Mesodermal cell (in vitro differentiated cells): ENCODE data around the gene SLC39A9.

Experiments used
- H3K27ac ChIP-seq: 2 replicates; pipeline ENCODE4 v1.7.0; 2013; ENCODE audit warnings: mild to moderate bottlenecking, low read depth, low read length, moderate library complexity; ENCODE audit not compliant: severe bottlenecking
- H3K36me3 ChIP-seq: 2 replicates; pipeline ENCODE4 v1.7.1; 2013; ENCODE audit warnings: mild to moderate bottlenecking, low read length, moderate library complexity; ENCODE audit not compliant: control insufficient read depth, insufficient read depth
- H3K4me1 ChIP-seq: one replicate; pipeline ENCODE4 v1.7.1; 2013; ENCODE audit warnings: mild to moderate bottlenecking, low read length; ENCODE audit not compliant: insufficient read depth, control insufficient read depth, poor library complexity, severe bottlenecking
- H3K4me3 ChIP-seq: 2 replicates; pipeline ENCODE4 v1.7.0; 2013; ENCODE audit warnings: low read length, control low read depth, mild to moderate bottlenecking; ENCODE audit not compliant: insufficient read depth, poor library complexity, severe bottlenecking; ENCODE audit errors: extremely low read depth
- H3K9me3 ChIP-seq: 2 replicates; pipeline ENCODE4 v1.7.1; 2013; ENCODE audit warnings: mild to moderate bottlenecking, low read length, moderate library complexity; ENCODE audit not compliant: control insufficient read depth
- WGBS, 2 experiments: methylation state at CpG; one replicate each; pipeline ENCODE4 v1.1.5; 2013; ENCODE audit warnings: missing lambda C conversion rate in 2 of 2; ENCODE audit not compliant: insufficient coverage in 2 of 2; 5-methylcytosine and 5-hydroxymethylcytosine counted together

SLC39A9 gene

DNA sequence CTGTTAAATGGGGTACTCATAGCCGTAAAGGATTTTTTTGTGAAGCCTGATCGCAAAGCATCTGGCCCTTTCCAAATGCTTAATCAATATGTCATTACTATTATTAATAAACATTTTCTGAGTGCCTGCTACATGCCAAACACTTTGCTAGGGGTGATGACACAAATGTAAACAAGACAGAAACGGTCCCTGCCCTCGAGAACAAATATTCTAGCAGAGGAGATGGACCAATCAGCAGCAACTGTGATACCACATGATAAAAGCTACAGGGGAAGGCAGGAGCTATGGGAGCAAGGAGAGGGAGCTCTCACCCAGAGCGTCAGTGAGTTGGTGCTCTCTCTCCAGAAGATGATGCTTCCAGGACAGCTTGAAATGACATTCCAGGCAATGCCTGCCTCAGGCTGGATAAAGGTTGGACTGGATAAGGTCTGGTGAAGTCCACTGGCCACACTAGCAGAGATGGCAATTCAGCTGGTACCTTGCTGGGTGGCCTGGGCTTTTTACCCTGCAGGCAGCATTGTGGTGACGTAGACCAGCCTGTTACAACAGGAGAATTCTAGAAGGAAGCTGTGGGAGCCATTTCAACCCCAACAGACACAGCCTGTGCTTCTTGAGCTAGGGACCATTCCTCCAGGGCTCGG, 41.5 kb upstream of the SLC39A9 start:
- no peaks in the 10 kb centered on the region for H3K4me1 ChIP-seq
- 90 to 94% methylated on average over 3 to 5 of the region's 7 CpGs for WGBS, 2 experiments
- H3K9me3 ChIP-seq: no peaks in the 10 kb centered on the region
- H3K4me3 ChIP-seq: no peak overlapping the region
- H3K27ac ChIP-seq: no peak overlapping the region
- no peaks in the 10 kb centered on the region for H3K36me3 ChIP-seq

GRCh38 chr14:69357544-69358200, 40.8 kb upstream of the SLC39A9 start:
- H3K36me3 ChIP-seq: no peaks in the 10 kb centered on the region
- 94 to 95% methylated on average over 6 to 7 of the region's 7 CpGs for WGBS, 2 experiments
- no peak overlapping the region for H3K27ac ChIP-seq
- no peak overlapping the region for H3K4me3 ChIP-seq
- no peaks in the 10 kb centered on the region for H3K4me1 ChIP-seq
- H3K9me3 ChIP-seq: no peaks in the 10 kb centered on the region

DNA sequence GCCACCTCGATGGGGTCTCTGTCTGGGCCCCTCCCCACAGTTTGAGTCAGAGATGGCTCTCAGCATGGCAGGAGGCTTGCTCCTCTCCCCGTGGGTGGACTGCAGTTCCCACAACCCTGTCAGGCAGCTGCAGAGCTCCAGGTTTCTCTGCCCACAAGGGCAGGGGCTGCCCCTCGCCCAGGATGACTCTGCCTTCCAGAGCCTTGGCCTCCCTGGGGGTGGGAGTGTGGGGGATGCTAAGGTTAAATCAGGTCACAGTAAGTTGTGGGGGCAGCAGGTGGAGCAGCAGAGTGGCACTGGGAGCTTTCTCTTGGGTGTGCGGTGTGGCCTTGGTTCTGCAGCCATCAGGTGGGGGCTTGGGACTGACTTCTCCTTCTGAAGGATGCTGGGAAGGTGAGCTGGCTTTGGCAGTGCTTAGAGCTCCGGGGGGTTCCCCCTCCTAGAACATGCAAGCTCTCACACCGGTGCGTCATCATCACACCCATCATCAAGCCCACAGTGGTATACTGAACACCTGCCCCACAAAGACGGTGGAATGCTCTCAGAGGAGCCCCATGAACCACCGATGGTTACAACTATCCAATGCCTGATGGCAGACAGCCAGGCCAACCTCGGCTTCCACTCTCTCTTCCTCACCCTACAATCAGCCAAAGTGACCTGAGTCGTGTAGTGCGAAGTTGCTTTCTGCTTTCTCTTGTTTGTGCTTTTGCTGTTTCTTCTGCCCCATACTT, 40.1 kb upstream of the SLC39A9 start:
- H3K36me3 ChIP-seq: no peaks in the 10 kb centered on the region
- H3K4me3 ChIP-seq: no peak overlapping the region
- H3K9me3 ChIP-seq: no peaks in the 10 kb centered on the region
- no peak overlapping the region for H3K27ac ChIP-seq
- no peaks in the 10 kb centered on the region for H3K4me1 ChIP-seq
- 85 to 93% methylated on average over 11 of the region's 12 CpGs for WGBS, 2 experiments

- no peaks in the 10 kb centered on the region for H3K36me3 ChIP-seq
- WGBS, 2 experiments: 90 to 100% methylated on average over 2 of the region's 3 CpGs
- no peak overlapping the region for H3K4me3 ChIP-seq
- H3K4me1 ChIP-seq: no peaks in the 10 kb centered on the region
- H3K9me3 ChIP-seq: no peaks in the 10 kb centered on the region
- H3K27ac ChIP-seq: no peak overlapping the region
These were observed 39.5 kb upstream of the SLC39A9 start for GRCh38 chr14:69358966-69359365.

DNA sequence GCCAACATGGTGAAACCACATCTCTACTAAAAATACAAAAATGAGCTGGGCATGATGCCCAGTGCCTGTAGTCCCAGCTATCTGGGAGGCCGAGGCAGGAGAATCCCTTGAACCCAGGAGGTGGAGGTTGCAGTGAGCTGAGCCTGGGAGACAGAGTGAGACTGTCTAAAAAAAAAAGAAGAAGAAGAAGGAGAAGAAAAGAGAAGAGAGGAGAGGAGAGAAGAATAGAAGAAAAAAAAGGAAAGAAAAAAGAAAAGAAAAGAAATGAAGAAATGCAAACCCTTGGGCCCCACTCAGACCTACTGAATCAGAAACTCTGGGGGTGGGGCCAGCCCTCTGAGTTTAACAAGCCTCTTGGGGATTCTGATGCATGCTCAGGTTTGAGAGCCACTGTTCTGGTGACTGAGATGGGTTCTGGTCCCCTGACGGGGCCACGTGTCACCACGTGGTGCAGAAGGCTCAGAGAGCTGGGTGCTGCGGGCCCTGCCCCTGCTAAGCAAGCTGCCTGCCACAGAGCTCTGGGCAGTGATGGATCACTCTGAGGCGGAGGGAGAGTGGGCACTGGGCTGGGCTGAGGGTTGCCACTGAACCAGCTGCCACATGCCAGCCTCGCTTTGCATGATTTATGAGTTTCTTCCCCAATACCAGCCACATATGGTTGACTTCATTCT, 37.9 kb upstream of the SLC39A9 start:
- H3K4me3 ChIP-seq: no peak overlapping the region
- no peak overlapping the region for H3K27ac ChIP-seq
- WGBS, 2 experiments: 90 to 91% methylated on average over 7 of the region's 7 CpGs
- no peaks in the 10 kb centered on the region for H3K9me3 ChIP-seq
- no peaks in the 10 kb centered on the region for H3K4me1 ChIP-seq
- no peaks in the 10 kb centered on the region for H3K36me3 ChIP-seq

DNA sequence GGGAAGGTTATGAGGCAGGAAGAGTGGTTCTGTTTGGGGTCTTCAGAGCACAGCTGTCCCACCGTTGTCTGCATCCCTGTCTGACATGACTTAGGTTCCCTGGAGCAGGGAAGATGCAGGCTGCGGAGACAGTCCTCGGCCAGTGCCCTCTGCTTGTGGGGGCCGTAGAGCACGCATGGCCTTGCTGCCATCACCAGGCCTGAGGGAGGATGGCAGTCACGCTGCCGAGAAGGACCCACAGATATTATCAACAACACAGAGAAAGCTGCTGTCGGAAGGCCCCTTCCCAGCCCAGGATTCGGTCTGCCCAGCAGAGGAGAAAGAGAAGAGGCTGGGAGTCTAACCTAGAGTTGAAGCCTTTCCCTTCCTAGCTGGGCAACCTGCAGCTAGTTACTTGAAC, 35.4 kb upstream of the SLC39A9 start:
- no peaks in the 10 kb centered on the region for H3K4me1 ChIP-seq
- no peaks in the 10 kb centered on the region for H3K36me3 ChIP-seq
- no peaks in the 10 kb centered on the region for H3K9me3 ChIP-seq
- 37 to 58% methylated on average over 4 to 5 of the region's 9 CpGs for WGBS, 2 experiments
- H3K4me3 ChIP-seq: no peak overlapping the region
- H3K27ac ChIP-seq: no peak overlapping the region

GRCh38 chr14:69363964-69364363, 34.5 kb upstream of the SLC39A9 start:
- Histone ChIP-seq H3K4me3 (no peak overlapping the region), H3K4me1 (no peaks in the 10 kb centered on the region), H3K9me3 (no peaks in the 10 kb centered on the region), H3K27ac (no peak overlapping the region), H3K36me3 (no peaks in the 10 kb centered on the region)
- WGBS, 2 experiments: 88 to 95% methylated on average over 4 of the region's 4 CpGs

DNA sequence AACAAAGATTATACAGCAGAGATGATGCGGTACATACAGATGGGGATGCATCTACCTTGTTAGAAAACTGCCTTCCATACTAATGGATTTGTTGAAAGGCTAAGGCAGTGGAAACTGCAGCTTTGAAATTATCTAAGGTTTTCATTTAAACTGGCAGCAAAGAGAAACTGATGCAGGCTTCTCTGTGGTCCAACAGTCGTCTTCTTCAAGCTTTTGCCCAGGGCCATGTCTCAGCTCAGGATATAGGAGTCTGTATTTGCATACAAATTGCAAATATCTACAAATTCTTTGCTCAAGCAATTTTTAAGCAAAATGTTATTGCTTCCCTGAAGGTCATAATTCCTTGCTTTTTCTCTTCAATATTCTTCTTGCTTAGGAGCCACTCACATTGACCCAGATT, 34.1 kb upstream of the SLC39A9 start:
- Histone ChIP-seq H3K27ac (no peak overlapping the region), H3K36me3 (peaks cover 4% of the 10 kb centered on the region), H3K4me1 (no peaks in the 10 kb centered on the region), H3K9me3 (no peaks in the 10 kb centered on the region), H3K4me3 (no peak overlapping the region)
- 100% methylated on average over 1 of the region's 2 CpGs for WGBS, 2 experiments

DNA sequence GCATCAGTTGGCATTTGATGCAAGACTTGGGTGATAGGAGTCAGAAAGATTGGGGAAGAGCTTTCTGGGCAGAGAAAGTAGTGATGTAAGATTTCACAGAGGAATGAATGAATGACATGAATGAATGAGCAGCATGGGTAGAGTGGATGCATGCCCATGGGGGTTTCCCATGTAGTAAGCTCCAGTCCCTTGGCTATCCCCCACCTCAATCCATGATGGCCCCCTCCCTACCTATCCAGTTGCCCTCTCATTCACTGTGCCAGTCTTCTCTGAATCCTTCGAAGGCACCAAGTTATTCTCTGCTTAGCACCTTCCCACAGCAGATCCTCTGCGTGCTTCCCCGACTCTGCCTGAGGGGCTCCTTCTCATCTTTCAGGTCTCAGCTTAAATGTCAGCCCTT, 32.4 kb upstream of the SLC39A9 start:
- Histone ChIP-seq H3K4me1 (no peaks in the 10 kb centered on the region), H3K36me3 (peaks cover 6% of the 10 kb centered on the region), H3K9me3 (no peaks in the 10 kb centered on the region), H3K4me3 (no peak overlapping the region), H3K27ac (no peak overlapping the region)
- 72 to 79% methylated on average over 3 of the region's 3 CpGs for WGBS, 2 experiments

DNA sequence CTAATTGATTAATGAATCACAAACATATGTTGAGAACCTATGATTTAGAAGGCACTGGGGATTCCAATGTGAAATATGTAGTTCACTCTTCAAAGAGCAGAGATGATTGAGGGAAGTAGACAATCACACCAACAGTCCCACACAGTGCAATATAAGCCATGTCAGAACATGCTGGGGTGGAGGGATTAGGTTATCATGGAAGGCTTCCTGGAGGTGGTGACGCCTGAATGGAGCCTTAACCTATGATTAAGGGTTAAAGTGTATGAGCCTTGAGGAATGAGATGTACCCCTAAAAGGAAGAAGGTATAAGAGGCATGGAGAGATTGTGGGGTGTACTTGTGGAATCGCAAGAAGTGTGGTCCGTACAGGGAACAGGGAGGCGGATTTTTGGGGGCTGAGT, 31.7 kb upstream of the SLC39A9 start:
- Histone ChIP-seq H3K27ac (no peak overlapping the region), H3K36me3 (peaks cover 6% of the 10 kb centered on the region), H3K4me1 (no peaks in the 10 kb centered on the region), H3K9me3 (no peaks in the 10 kb centered on the region), H3K4me3 (no peak overlapping the region)
- WGBS, 2 experiments: 89 to 95% methylated on average over 3 to 4 of the region's 4 CpGs
